DMS53 treated with DMSO at 0.1 percent for 48 hours (cell line): ENCODE data around the gene TMEM234.

Experiments used
- DNase-seq: peaks from one replicate; lab custom pipeline; 2025; ENCODE audit not compliant: unreplicated experiment; lab: John Stamatoyannopoulos, UW

Gene TMEM234

GRCh38 chr1:32180186-32181060 lies 41.7 kb downstream of the TMEM234 start:
- DNase-seq, result no peak

DNA sequence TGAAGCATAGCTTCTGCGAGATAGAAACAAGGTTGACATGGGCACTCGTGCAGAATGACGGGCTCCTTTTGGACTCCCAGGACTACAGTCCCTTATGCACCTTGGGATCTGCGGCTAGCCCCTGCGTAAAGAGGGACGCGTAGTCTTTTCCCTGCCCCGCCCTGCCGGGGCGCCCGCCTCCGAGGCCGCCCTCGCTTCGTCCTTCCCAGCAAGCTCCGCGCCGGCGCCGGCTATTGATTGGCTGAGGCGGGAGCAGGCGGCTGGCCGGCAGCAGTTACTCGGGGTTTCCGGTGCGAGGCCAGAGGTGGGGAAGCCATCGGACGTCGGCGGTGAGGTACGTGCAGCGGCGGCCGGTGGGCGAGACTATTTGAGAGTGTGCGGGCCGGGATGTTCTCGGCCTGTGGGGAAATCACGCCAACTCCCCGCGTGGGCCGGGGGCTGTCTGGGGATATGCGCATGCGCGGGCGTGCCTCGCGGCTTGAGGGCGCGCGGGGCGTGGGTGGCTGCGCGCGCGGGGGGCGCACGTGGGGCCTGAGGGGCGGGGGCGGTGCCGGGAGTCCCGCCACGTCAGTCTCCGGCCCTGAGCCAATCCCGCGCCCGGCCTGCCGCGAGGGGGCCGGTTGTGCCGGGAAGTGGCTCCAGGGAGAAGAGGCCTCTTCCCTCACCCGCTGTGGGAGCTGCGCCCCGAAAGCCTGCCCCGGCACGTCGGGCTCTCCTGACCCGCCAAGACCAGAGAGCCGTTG lies 42.5 kb downstream of the TMEM234 start, which contains the start of gene TXLNA:
Gene TXLNA, plus strand, starts transcription at position 233 of the 743 bp plus-strand sequence. CDS start 671 bp downstream, outside the sequence.
- peak; percentile 87 for DNase-seq

GRCh38 chr1:32179193-32179442 lies 43.0 kb downstream of the TMEM234 start:
- no peak for DNase-seq

GRCh38 chr1:32178380-32179192 lies 43.6 kb downstream of the TMEM234 start:
- DNase-seq, result no peak

DNA sequence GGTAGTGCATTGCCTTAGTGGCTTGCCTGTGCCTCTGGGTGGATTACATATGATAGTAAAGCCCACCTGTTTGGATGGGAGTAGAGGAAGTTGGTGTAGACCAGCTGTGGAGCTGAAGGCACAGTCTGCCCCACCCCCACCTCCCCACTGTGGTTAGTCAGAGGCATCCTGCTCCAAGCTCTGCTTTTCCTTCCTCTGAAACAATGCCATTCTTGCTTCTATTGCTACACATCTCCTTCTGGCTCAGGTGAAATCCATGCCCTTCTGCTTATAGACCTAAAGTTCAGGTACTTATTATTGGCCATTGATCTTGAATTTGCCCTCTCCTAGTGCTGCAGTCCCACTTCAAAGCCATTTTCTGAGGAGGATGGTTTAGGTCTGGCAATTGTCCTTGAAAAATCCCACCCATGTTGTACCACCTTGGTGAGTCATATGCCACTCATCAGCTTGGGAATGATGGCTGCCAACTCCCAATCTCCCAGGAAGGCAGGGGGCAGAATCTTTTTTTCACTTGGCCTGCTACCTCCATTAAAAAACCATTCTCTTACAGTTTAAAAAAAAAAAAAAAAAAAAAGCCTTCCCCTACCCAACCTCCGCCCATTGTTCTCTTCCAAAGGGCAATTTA lies 49.4 kb downstream of the TMEM234 start:
- DNase-seq, result no peak

DNA sequence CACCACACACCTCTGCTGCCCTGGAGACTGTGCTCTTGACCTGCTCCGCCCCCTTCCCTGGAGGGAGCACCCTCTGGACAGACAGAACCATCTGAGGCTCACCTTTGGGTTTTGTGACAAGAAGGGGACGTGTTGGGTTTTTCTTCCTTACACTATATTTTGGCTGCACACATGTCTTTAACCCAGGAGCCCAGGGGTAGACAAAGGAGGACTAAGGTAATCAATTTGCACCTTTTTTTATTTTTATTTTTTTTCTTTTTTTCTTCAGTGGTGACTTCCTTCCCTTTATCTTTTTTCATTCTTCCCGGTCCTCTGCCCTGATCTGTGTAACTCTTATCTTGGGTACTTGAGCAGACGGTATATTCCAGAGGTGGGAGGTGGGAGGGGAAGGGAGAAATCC lies 51.2 kb downstream of the TMEM234 start:
- DNase-seq, result no peak
